Naive B cell (primary cell): ENCODE measurements around the gene ESPNL. TPM values are rescaled to one million over a fixed set of nuclear protein-coding genes. Genes with fewer than 3 reads are reported as not detected.
"Not testable (repeated sequence)": the region's sequence is repeated elsewhere in the genome, so short reads cannot be mapped to it uniquely, and the experiment has no call there.

ENCODE experiments used
- ATAC-seq, 2 donors: fragments of 150-1000 bp; cut with Tn5 transposase; 2 replicates each; pipeline ENCODE4 v1.10.0; 2021; ENCODE audit warnings: low read depth in 2 of 2, mild to moderate bottlenecking in 2 of 2, moderate library complexity in 2 of 2
- DNase-seq: peaks from one replicate; pipeline ENCODE4 v3.0.0; 2022
- H3K27ac Mint-ChIP-seq, 6 donors: one replicate each; pipeline ENCODE4 v1.8.0; 2020 to 2022; ENCODE audit warnings: mild to moderate bottlenecking in 6 of 6, mixed read lengths in 6 of 6, moderate library complexity in 5 of 6, inconsistent platforms in 2 of 6
- H3K27me3 Mint-ChIP-seq, 3 donors: one replicate each; pipeline ENCODE4 v1.8.0; 2021 to 2022; ENCODE audit warnings: mixed read lengths in 3 of 3, mild to moderate bottlenecking in 1 of 3
- H3K36me3 Mint-ChIP-seq, 2 donors: one replicate each; pipeline ENCODE4 v1.8.0; 2020 to 2022; ENCODE audit warnings: mixed read lengths in 2 of 2, inconsistent platforms in 1 of 2, mild to moderate bottlenecking in 1 of 2
- H3K4me1 Mint-ChIP-seq, 3 donors: one replicate each; pipeline ENCODE4 v1.8.0; 2020 to 2022; ENCODE audit warnings: mixed read lengths in 3 of 3, inconsistent platforms in 1 of 3, mild to moderate bottlenecking in 1 of 3, moderate library complexity in 1 of 3
- H3K4me3 Mint-ChIP-seq, 8 donors: one replicate each; pipeline ENCODE4 v1.8.0; 2020 to 2022; ENCODE audit warnings: mild to moderate bottlenecking in 8 of 8, mixed read lengths in 8 of 8, moderate library complexity in 8 of 8, inconsistent platforms in 2 of 8
- H3K9me3 Mint-ChIP-seq, 7 donors: one replicate each; pipeline ENCODE4 v1.8.0; 2020 to 2022; ENCODE audit warnings: mixed read lengths in 7 of 7, mild to moderate bottlenecking in 5 of 7, inconsistent platforms in 2 of 7, moderate library complexity in 1 of 7
- polyA plus RNA-seq, 6 donors: library from polyadenylated mRNA; unstranded; fragments of 300-500 nt; fragmentation: Illumina TruSeq; gene quantifications; one replicate each; pipeline ENCODE4 v1.2.3, GENCODE V29; 2021; ENCODE audit warnings: low read depth in 6 of 6

ESPNL gene
- polyA plus RNA-seq, 6 donors from 2014 or later: 0.24 to 0.30 TPM; not detected in 4

DNA sequence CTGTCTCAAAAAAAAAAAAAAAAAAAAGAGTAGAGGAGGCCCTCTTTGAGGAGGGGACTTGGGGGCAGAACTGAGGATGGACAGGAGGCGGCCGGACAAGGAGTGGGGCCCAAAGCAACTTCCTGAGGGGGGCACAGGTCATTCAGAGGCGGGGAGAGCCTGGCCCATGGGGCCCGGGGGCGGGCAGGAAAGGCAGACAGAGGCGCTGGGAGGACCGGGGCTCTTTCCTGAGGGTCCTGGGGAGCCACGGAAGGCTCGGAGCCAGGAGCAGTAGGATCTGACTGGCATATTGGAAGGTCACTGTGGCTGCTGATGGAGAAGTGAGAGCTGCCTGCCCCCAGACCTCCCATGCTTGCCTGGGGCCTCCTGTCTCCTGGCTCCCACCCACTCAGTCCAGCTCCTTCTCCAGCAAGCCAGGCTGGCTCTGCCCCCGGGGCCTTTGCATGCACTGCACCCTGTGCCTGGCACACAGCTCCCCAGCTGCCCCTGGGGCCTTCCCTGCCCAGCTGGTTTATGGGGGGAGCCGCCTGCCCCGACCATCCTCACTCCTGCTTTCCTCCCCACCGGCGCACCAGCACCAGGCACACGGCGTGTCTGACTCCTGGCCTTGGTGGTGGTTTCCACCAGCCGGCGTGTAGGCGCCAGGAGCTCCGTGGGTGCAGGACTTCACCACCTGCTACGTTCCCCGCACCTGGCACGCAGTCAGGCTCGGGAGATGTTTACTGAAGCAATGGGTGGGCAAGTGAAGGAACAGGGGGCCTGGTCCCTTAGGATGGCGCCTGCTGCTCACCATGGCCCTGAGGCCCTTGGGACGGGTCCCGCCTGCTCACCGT is 5.6 kb downstream of the ESPNL start:
- H3K4me3 Mint-ChIP-seq: peak overlapping the region in 2 of 8 donors; percentile 10 to 70
- H3K27ac Mint-ChIP-seq: peak overlapping the region in 1 of 6 donors; percentile 98
- no peaks in the 10 kb centered on the region for H3K36me3 Mint-ChIP-seq
- H3K27me3 Mint-ChIP-seq: no peaks in the 10 kb centered on the region
- ATAC-seq (no peak), DNase-seq (no peak)
- H3K9me3 Mint-ChIP-seq: no peaks in the 10 kb centered on the region
- peaks cover 26 to 32% (median 32%) of the 10 kb centered on the region in 3 donors for H3K4me1 Mint-ChIP-seq

DNA sequence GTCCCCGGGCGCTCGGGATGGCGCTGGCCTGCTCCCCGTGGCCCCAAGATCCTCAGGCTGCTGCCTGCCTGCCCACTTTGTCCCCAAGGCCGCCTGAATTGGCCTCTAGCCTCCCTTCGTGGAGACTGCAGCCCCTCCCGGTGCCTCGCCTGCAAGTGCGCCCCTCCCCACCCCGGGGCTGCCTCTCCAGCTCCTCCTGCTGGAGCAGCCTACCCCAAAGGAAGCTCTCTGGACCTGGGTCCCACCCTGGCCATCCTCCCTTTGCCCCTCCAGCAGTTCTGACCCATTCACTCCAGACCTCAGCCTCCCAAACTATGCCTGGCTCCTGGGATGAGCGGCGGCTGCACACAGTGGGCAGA is 6.2 kb downstream of the ESPNL start:
- no peak for DNase-seq
- Mint-ChIP-seq H3K36me3 (no peaks in the 10 kb centered on the region), H3K27ac (peak overlapping the region in 1 of 6 donors; percentile 98), H3K4me1 (peaks cover 26 to 32% (median 32%) of the 10 kb centered on the region in 3 donors), H3K27me3 (no peaks in the 10 kb centered on the region), H3K9me3 (no peaks in the 10 kb centered on the region), H3K4me3 (peak overlapping the region in 1 of 8 donors; percentile 87)
- no peak for ATAC-seq

DNA sequence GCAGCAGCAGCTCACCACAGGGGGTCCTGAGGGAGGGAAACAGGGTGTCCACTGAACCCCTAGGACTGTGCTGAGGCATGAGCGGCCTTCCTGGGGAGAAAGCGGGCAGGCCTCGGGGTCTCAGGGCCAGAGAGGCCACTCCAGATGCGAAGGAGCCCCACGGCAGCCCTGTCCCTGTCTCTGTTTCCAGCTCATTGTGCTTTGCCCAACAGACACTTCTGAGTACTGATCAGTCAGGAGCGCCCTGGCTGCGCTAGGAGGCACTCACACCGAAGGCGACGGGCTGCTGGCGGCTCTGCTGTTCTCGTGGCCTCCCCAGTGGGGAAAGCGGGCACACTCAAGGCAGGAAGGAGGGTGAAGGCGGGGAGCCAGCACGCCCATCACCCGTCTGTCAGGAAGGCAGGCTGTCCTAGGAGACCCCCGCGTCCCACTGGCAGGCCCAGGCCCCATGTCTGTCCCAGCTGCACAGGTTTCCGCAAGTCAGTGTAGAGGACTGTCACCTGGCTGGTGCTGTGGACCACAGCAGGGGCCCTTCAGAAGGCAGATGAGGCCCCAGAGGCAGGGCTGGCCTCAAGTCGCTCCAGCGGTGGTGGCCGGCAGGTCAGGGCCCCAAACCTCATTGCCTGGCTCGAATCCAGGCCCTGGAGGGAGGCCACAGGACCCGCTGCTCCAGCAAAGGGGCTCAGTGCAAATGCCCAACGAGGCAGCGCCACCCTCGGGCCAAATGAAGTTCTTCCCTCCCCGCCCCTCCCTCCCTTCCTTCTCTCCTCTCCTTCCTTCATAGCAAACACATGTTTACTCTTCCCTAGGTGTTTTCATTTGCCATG is 6.8 kb downstream of the ESPNL start:
- H3K36me3 Mint-ChIP-seq: no peaks in the 10 kb centered on the region
- peaks cover 26 to 32% (median 32%) of the 10 kb centered on the region in 3 donors for H3K4me1 Mint-ChIP-seq
- peak overlapping the region; percentile 4 to 91 (median 85) for H3K4me3 Mint-ChIP-seq
- no peaks in the 10 kb centered on the region for H3K27me3 Mint-ChIP-seq
- H3K9me3 Mint-ChIP-seq: peaks cover 0 to 4% (median 2%) of the 10 kb centered on the region in 7 donors
- H3K27ac Mint-ChIP-seq: peak overlapping the region in 4 of 6 donors; percentile 73 to 98 (median 95)
- ATAC-seq: no peak
- DNase-seq: no peak

DNA sequence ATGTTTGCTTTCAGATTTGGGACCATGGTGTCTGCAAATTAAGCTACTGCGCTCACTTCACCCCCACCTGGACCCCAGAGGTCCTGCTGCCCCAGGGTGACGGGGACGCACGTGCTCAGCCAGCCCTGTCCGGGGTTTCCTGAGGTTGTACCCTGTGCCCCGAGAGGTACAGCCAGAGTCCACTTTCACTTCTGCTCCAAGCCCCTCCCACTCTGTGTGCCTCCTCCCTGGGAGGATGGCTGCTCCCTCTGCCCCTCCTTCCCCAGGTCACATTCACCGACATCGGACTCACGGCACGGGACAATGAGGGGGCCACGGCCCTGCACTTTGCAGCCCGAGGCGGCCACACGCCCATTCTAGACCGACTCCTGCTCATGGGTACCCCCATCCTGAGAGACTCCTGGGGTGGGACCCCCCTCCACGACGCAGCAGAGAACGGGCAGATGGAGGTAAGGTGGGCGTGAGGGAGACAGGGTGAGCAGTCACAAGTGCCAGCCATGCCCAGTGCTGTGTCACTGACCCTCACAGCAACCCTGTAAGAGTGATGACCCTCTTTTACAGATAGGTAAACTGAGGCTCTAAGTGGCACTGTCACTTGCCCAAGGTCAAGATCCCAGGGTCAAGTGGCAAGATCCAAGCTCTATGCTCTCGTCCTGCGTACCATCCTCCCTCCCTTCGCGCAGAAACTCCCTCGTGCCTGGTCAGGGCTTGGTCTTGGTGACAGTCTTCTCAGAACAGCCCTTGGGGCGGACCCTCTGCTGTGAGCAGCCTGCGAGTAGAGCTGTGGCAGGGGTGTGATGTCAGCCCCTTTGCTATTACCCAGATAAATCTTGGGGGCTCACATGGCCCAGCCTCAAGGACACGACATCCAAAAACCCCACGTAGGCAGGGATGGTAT is 7.6 kb downstream of the ESPNL start:
- Mint-ChIP-seq H3K9me3 (peaks cover 0 to 11% (median 4%) of the 10 kb centered on the region in 7 donors), H3K4me1 (peaks cover 26 to 32% (median 32%) of the 10 kb centered on the region in 3 donors), H3K4me3 (peak overlapping the region; percentile 69 to 91 (median 85)), H3K36me3 (peaks cover 0 to 4% of the 10 kb centered on the region in 2 donors), H3K27me3 (no peaks in the 10 kb centered on the region), H3K27ac (peak overlapping the region; percentile 79 to 98 (median 92))
- ATAC-seq: peak; percentile 91 to 93
- peak; percentile 73 for DNase-seq

DNA sequence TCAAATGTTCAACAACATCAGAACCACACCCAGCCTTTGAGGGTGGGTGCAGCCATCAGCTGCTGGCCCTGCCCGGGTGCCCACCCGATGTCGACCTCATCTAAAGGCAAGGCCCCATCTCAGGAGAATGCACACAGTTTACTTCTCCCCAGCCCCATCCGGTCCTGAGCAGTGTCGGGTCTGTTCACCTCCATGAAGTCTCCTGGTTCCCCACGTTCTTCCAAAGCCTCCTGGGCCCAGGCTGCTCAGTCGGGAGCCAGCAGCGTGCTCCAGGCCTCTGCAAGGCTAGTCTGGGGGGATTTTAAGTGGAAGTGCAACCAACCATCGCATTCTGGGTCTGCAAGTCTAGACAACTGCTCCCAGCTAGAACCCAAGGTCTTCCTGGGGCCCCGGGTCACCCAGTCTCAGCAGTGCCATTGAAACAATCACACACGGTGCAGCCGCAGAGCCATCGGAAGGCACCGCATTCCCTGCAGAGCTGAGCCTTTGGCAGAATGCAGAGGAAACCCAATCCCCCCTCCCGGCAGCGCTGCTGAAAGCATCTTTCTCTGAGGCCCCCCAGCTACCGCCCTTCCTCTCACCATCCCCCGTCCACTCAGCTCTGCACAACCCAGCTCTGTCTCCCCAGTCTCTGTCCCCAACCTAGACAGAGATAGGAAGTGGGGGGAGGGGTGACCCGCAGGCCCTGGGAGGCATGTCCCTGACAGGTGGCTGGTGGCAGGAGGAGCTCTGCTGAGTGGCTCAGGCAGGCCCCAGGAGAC is 8.5 kb downstream of the ESPNL start:
- H3K27ac Mint-ChIP-seq: peak overlapping the region; percentile 74 to 98 (median 90)

DNA sequence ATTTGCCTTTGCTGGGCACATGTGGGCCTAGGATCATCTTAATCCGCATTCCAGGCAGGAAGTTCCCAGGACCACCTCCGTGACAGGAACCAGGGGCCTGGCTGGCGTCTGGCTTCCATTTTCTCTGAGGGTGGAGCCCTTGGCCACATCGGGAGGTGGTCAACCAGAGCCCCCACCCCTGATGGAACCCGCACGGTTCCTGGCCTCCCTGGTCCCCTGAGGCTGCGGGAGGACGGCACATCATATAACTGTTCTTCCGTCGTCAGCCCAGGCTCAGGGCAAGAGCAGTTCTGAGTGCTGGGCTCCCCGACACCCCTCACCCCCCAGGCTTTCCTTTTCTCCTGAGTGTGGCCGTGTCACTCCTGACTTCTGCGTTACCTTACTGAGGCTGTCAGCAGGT is 13.5 kb downstream of the ESPNL start:
- Mint-ChIP-seq H3K36me3 (peaks cover 0 to 11% of the 10 kb centered on the region in 2 donors), H3K4me3 (no peak overlapping the region), H3K9me3 (peaks cover 2 to 26% (median 8%) of the 10 kb centered on the region in 7 donors), H3K4me1 (peaks cover 10 to 11% (median 11%) of the 10 kb centered on the region in 3 donors), H3K27me3 (peaks cover 0 to 23% (median 14%) of the 10 kb centered on the region in 3 donors), H3K27ac (no peak overlapping the region)
- DNase-seq (no peak), ATAC-seq (no peak)

More for the DNA sequence above, 8.5 kb downstream of the ESPNL start:
- Mint-ChIP-seq H3K4me1 (peaks cover 26 to 32% (median 32%) of the 10 kb centered on the region in 3 donors), H3K9me3 (peaks cover 0 to 20% (median 8%) of the 10 kb centered on the region in 7 donors), H3K36me3 (peaks cover 0 to 11% of the 10 kb centered on the region in 2 donors), H3K27me3 (no peaks in the 10 kb centered on the region), H3K4me3 (peak overlapping the region; percentile 69 to 87 (median 82))
- ATAC-seq (peak; percentile 44 to 52), DNase-seq (peak; percentile 49)

DNA sequence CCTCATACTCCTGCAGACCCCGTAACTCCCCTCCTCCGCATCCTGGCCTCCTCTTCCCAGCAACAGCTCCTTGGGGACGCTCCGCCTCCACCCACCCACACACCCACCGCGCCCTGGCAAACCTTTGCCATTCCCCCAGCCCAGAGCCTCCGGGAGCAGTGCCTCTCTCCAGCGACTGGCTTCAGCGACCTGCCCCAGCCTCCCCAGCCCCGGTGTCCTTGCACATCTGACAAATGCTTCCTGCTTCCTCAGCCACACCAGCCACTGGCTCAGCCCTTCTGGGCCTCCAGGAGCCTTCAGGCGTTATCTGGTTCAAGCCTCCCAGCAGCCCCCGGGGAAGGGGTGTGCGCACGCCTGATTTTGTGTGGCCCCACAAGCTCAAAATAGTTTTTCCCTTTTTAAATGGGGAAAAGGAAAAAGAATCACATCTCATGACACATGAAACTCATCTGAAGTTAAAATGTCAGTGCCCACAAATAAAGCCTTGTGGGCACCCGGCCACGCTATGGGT is 14.2 kb downstream of the ESPNL start:
- Mint-ChIP-seq H3K9me3 (peaks cover 2 to 26% (median 8%) of the 10 kb centered on the region in 7 donors), H3K4me1 (peaks cover 2 to 9% (median 4%) of the 10 kb centered on the region in 3 donors), H3K4me3 (no peak overlapping the region), H3K27ac (no peak overlapping the region), H3K36me3 (peaks cover 0 to 11% of the 10 kb centered on the region in 2 donors), H3K27me3 (peaks cover 0 to 31% (median 21%) of the 10 kb centered on the region in 3 donors)
- no peak for ATAC-seq
- DNase-seq: no peak

DNA sequence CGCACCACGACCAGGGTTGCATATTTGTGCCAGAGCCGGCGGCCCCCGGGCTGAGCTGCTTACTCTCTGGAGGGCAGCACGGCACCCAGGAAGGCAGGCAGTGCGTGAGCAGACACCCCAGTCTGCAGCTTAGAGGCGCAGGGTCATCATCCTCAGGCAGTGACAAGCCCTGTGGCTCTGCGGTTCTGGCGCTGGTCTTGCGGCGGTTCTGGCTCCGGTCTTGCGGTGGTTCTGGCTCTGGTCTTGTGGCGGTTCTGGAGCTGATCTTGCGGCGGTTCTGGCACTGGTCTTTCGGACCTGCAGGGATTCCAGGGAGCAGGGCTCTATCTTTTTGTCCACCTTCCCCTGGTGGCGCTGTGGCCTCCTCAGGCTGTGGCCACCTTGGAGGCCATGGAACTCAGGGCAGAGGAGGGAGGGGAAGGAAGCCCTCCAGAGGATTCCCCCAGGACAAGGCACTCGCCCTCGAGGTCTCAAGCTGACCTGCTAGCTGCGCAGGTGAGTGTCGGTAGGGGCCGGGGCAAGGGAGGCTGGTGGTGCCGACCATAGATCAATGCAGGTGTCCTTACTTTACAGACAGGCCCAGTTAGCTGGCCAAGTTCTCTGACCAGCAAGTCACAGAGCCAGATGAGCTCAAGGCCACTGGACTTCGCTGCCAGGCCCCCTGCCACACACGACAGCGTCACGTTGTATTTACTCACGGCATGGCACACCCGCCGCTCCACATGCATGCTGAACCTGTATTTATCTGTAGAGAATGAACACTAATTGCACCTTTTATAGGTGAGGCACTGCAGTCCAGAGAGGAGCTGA is 14.9 kb downstream of the ESPNL start:
- ATAC-seq: no peak
- H3K4me1 Mint-ChIP-seq: peaks cover 0 to 5% (median 0%) of the 10 kb centered on the region in 3 donors
- no peak overlapping the region for H3K4me3 Mint-ChIP-seq
- peak overlapping the region in 1 of 6 donors; percentile 49 for H3K27ac Mint-ChIP-seq
- H3K36me3 Mint-ChIP-seq: peaks cover 0 to 11% of the 10 kb centered on the region in 2 donors
- H3K27me3 Mint-ChIP-seq: peaks cover 0 to 35% (median 21%) of the 10 kb centered on the region in 3 donors
- peaks cover 2 to 26% (median 8%) of the 10 kb centered on the region in 7 donors for H3K9me3 Mint-ChIP-seq
- no peak for DNase-seq

DNA sequence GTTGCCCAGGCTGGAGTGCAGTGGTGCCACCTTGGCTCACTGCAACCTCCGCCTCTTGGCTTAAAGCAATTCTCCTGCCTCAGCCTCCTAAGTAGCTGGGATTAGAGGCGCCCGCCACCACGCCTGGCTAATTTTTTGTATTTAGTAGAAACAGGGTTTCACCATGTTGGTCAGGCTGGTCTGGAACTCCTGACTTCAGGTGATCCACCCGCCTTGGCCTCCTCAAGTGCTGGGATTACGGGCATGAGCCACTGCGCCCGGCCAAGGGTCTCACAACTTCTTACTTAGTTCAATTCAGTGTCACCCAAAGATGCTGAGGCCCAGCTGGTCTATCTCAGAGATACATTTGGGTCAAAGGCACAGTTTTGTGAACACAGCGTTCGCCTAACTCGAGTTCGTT is 15.6 kb downstream of the ESPNL start:
- not testable (repeated sequence) for DNase-seq, H3K4me3 Mint-ChIP-seq, ATAC-seq, H3K27ac Mint-ChIP-seq, H3K4me1 Mint-ChIP-seq
- Mint-ChIP-seq H3K36me3 (peaks cover 0 to 11% of the 10 kb centered on the region in 2 donors), H3K9me3 (peaks cover 2 to 26% (median 8%) of the 10 kb centered on the region in 7 donors), H3K27me3 (peaks cover 0 to 35% (median 21%) of the 10 kb centered on the region in 3 donors)

DNA sequence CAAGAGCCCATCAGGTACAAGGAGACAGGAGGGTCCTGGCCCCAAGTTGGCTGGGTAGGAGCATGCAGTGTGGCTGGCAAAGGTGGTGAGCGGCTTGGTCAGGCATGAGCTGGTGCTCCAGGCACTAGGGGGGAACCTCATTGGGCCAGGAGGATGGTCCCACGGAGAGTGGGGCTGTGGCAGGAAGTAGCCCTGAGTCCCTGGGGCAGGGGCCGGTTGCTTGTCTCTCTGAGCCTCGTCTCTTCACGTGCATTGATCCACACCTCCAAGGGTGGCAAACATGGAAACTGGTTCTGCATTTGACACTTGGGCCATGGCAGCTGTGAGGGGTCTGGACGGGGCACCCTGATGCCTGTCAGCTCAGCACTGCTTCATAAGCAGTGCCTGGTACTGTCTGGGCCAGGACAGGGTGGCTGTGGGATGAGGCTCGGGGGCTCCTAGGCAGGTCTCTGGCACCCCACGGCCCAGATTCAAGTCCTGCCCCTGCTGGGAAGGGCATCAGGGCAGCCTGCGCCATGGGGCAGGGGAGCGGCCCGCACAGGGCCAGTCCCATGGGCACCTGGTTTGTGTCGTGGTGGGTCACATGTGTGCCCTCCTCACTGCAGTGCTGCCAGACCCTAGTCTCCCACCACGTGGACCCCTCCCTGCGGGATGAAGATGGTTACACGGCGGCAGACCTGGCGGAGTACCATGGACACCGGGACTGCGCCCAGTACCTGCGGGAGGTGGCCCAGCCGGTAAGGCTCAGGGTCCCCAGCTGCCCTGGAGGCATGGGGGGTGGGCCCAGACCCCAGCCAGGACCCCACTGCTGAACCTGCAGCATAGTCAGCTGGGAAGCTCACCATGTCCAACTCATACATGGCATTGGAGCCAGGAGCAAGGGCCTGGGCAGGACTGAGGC is 16.4 kb downstream of the ESPNL start:
- ATAC-seq (no peak), DNase-seq (no peak)
- Mint-ChIP-seq H3K27me3 (peaks cover 0 to 35% (median 21%) of the 10 kb centered on the region in 3 donors), H3K4me1 (peaks cover 0 to 5% (median 0%) of the 10 kb centered on the region in 3 donors), H3K36me3 (peaks cover 0 to 11% of the 10 kb centered on the region in 2 donors), H3K27ac (no peak overlapping the region), H3K9me3 (peaks cover 2 to 26% (median 8%) of the 10 kb centered on the region in 7 donors), H3K4me3 (no peak overlapping the region)
